BJ (cell line): ENCODE results near the gene PTPRZ1. TPM values are rescaled to one million over a fixed set of nuclear protein-coding genes. Genes with fewer than 3 reads are reported as not detected.

Experiments used
- CTCF ChIA-PET: fragments of 350-600 bp; formaldehyde crosslinking; extraction: SDS; loops from one replicate; lab custom pipeline; 2021; ENCODE audit warnings: antibody characterized with exemption, inconsistent platforms; lab: Yijun Ruan, JAX
- POLR2A ChIA-PET: fragments of 300-600 bp; sonication (Branson Sonifier 250); formaldehyde crosslinking; extraction: SDS; loops from one replicate; lab custom pipeline; 2021; ENCODE audit warnings: antibody characterized with exemption; lab: Charles Lee
- DNase-seq: peaks from one replicate; pipeline ENCODE4 v3.0.0-alpha.2; 2011; ENCODE audit warnings: low read depth
- H3K27me3 ChIP-seq: 2 replicates; pipeline ENCODE4 v1.6.0; 2011; ENCODE audit warnings: low read length; ENCODE audit not compliant: control insufficient read depth, insufficient read depth
- H3K36me3 ChIP-seq: 2 replicates; pipeline ENCODE4 v1.5.1; 2011; ENCODE audit warnings: low read length; ENCODE audit not compliant: control insufficient read depth, insufficient read depth
- H3K4me3 ChIP-seq: 2 replicates; pipeline ENCODE4 v1.5.1; 2011; ENCODE audit warnings: low read depth, mild to moderate bottlenecking, control low read depth, low read length
- CTCF ChIP-seq: IDR thresholded peaks from 2 replicates; pipeline ENCODE4 v1.5.1; 2011; ENCODE audit warnings: low read depth, mild to moderate bottlenecking, control low read depth, inconsistent platforms, low read length, moderate library complexity; ENCODE audit not compliant: insufficient read depth
- polyA plus RNA-seq: library from polyadenylated mRNA; depleted of rRNA; stranded (reverse); fragments of >200 nt; gene quantifications from 2 replicates; pipeline ENCODE4 v1.2.3, GENCODE V29; 2011

The PTPRZ1 gene
- polyA plus RNA-seq, 1 experiment: not detected

DNA sequence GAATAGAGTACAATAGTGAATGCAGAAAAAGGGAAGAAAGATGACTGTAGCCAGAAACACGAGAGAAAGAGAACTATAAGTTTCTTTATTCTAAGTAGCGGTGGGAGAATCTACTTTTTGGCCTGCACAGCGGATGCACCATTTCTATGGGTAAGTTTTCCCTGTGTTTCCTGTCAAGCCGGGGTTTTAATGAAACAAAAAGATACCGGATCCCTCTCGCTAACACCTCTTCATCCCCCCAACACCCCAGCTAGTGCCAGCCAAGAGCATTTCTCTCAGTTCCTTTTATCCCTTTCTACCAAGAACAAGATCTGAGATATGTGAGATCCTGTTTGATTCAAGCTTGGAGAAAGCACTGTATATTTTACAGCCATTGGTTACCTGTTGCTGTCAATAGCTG lies 14.7 kb downstream of the PTPRZ1 start:
- POLR2A ChIA-PET: no interaction called here
- CTCF ChIA-PET: no interaction called here

DNA sequence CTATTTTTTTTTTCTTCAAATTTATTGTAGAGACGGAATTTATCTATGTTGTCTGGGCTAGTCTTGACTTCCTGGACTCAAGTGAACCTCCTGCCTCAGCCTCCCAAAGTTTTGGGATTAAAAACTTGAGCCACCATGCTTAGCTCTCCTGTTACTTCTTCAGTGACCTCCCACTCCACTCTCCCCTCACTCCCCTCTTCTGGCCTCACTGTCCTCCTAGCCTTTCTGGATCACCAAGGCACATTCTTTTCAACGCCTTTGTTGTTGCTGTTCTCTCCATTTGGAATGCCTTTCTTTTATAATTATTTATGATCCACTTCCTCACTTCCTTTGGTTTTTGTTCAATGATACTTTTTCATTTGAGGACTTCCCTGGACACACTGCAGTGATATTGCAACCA lies 17.9 kb downstream of the PTPRZ1 start:
- TF ChIP-seq CTCF: no peak
- Histone ChIP-seq H3K4me3 (no peak overlapping the region), H3K36me3 (no peaks in the 10 kb centered on the region), H3K27me3 (no peaks in the 10 kb centered on the region)
- ChIA-PET CTCF (interaction anchor here (0.6 kb wide), 1 partner anchor 17 kb away, joined by 3 read pairs; no protein-coding TSS in a partner anchor), POLR2A (no interaction called here)
- no peak for DNase-seq

More for the DNA sequence above, 14.7 kb downstream of the PTPRZ1 start:
- DNase-seq: no peak
- Histone ChIP-seq H3K4me3 (no peak overlapping the region), H3K36me3 (no peaks in the 10 kb centered on the region), H3K27me3 (no peaks in the 10 kb centered on the region)
- no peak for TF ChIP-seq CTCF

DNA sequence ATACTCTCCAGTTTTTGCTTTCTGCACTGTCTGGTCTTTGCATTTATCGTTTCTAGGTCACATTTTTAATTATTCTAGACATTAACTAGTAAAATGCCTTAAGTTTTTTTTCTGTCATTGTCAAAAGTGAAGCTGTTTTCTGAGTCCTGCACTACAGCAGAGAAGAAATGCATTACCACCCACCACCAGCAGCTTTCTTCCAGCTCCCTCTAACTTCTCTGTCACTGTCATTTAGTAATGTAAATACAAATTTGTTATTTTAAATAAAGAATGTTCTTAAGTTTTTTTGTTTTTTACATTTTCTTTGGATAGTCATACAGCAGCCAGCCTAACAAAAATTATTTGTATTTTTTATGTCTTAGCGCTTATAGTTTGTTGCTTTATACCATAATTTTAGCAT lies 18.8 kb downstream of the PTPRZ1 start:
- Histone ChIP-seq H3K36me3 (no peaks in the 10 kb centered on the region), H3K27me3 (no peaks in the 10 kb centered on the region), H3K4me3 (no peak overlapping the region)
- TF ChIP-seq CTCF: no peak
- POLR2A ChIA-PET: no interaction called here
- CTCF ChIA-PET: no interaction called here
- DNase-seq: no peak

DNA sequence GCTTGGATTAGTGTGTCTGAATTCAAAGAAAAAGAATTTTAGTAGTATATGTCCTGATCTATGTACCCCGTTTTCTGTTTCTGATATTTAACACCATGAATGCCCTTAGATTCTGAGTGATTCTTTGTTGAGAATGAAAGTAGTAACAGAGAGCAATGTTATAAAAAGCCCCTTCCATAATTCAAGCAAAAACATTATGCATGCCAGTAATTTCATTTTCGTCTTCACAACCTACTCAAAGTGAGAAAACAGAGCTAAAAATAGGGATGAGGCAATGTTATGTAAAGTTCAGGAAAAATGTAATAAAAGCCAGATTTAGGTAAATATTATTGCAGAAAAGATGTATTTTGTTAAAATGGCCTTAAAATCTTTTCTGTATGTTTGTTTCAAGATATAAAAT lies 28.1 kb downstream of the PTPRZ1 start:
- Histone ChIP-seq H3K27me3 (no peaks in the 10 kb centered on the region), H3K4me3 (no peak overlapping the region), H3K36me3 (no peaks in the 10 kb centered on the region)
- ChIA-PET CTCF (no interaction called here), POLR2A (no interaction called here)
- no peak for DNase-seq
- TF ChIP-seq CTCF: no peak

- CTCF ChIA-PET: no interaction called here
- H3K4me3 ChIP-seq: no peak overlapping the region
- H3K27me3 ChIP-seq: no peaks in the 10 kb centered on the region
- POLR2A ChIA-PET: no interaction called here
- TF ChIP-seq CTCF: no peak
- H3K36me3 ChIP-seq: no peaks in the 10 kb centered on the region
- no peak for DNase-seq
Observed at GRCh38 chr7:121904120-121904519, 31.2 kb downstream of the PTPRZ1 start.
